GM19240 (cell line): ENCODE results near the gene CDT1.
A peak's percentile ranks its signal among the peaks of the same experiment; 100 is the strongest.

Source experiments
- DNase-seq: peaks from one replicate; pipeline ENCODE4 v3.0.0; 2011; ENCODE audit warnings: low spot score; ENCODE audit not compliant: insufficient read length

The CDT1 gene

GRCh38 chr16:88856122-88856827, 52.7 kb downstream of the CDT1 start:
- no peak for DNase-seq

GRCh38 chr16:88856828-88857727, 53.5 kb downstream of the CDT1 start, which contains the start of the genes GALNS and TRAPPC2L:
Gene GALNS (minus strand): TSS chr16:88856947. CDS start chr16:88856877, 70 bp downstream.
Gene TRAPPC2L (plus strand): TSS chr16:88857127. CDS start chr16:88857151, 24 bp downstream.
- DNase-seq, result peak; percentile 100

GRCh38 chr16:88857728-88858339, 54.2 kb downstream of the CDT1 start:
- peak; percentile 98 for DNase-seq
